Parathyroid adenoma (tissue), 2 donors: ENCODE data around the gene DTX4.

Experiments used
- H2AFZ ChIP-seq: fragments of 300-600 bp; sonication (generic); one replicate; pipeline ENCODE4 v1.7.0; 2017; ENCODE audit warnings: antibody characterized with exemption, mild to moderate bottlenecking
- H3K27ac ChIP-seq: fragments of 300-600 bp; sonication (generic); one replicate; pipeline ENCODE4 v1.7.0; 2017
- H3K27me3 ChIP-seq: fragments of 300-600 bp; sonication (generic); one replicate; pipeline ENCODE4 v1.7.0; 2017; ENCODE audit warnings: low read length; ENCODE audit not compliant: control insufficient read depth, insufficient read depth
- H3K36me3 ChIP-seq: fragments of 300-600 bp; sonication (generic); one replicate; pipeline ENCODE4 v1.7.0; 2017; ENCODE audit warnings: low read length; ENCODE audit not compliant: control insufficient read depth, insufficient read depth
- H3K4me1 ChIP-seq: fragments of 300-600 bp; sonication (generic); one replicate; pipeline ENCODE4 v1.7.0; 2017; ENCODE audit warnings: control low read depth
- H3K4me2 ChIP-seq: fragments of 300-600 bp; sonication (generic); one replicate; pipeline ENCODE4 v1.7.0; 2017; ENCODE audit warnings: low read length
- H3K4me3 ChIP-seq: fragments of 300-600 bp; sonication (generic); one replicate; pipeline ENCODE4 v1.7.0; 2017; ENCODE audit warnings: low read depth, low read length
- H3K79me2 ChIP-seq: fragments of 300-600 bp; sonication (generic); one replicate; pipeline ENCODE4 v1.7.0; 2017; ENCODE audit warnings: control low read depth
- H3K9ac ChIP-seq: fragments of 300-600 bp; sonication (generic); one replicate; pipeline ENCODE4 v1.7.0; 2017; ENCODE audit warnings: mild to moderate bottlenecking
- H3K9me3 ChIP-seq: fragments of 300-600 bp; sonication (generic); one replicate; pipeline ENCODE4 v1.7.0; 2017; ENCODE audit warnings: low read length; ENCODE audit not compliant: control insufficient read depth
- TF ChIP-seq, protein P1 (sequence below): fragments of 300-600 bp; sonication (generic); IDR thresholded peaks from one replicate; pipeline ENCODE4 v1.7.0; 2017; ENCODE audit warnings: antibody characterized with exemption, mild to moderate bottlenecking
- donor health status: primary hyperparathyroidism.

The DTX4 gene

DNA sequence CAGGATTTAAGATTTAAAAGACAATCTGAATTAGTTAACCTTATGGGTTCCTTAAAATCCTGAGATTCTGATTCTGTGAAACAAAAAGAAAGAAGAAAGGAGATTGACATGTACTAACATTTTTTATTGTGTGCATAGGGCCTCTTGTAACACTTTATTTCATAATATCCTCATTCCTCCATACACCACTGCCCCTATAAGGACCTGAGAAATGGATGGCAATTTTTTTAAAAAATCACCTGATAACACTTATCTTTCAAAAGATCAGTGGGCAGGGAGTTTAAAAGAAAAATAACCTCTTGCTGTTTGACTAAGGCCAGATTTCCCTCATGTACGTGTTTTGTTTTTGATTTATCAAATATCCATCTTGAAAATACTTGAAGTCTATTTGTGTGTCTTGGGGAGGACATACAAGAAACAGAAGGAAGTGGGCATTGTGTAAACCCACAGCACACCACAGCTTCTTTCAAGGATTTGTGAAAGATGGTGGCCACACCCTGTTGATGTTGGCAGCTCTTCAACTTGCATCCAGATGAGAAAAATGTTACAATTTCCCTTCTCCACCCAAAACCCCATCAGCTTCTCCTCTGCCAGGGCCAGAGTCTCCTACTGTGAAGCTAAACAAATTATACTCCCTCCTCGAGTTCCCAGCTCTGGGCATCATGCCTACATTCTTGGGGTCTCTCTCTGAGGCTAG lies 75.7 kb downstream of the DTX4 start:
- Histone ChIP-seq H3K9me3 (no peaks in the 10 kb centered on the region), H3K4me2 (no peak overlapping the region), H3K4me3 (no peak overlapping the region), H2AFZ (no peak overlapping the region), H3K79me2 (no peaks in the 10 kb centered on the region), H3K36me3 (no peaks in the 10 kb centered on the region), H3K27me3 (no peaks in the 10 kb centered on the region), H3K4me1 (peaks cover 2% of the 10 kb centered on the region), H3K9ac (no peak overlapping the region), H3K27ac (no peak overlapping the region)
- TF ChIP-seq, protein P1, sequence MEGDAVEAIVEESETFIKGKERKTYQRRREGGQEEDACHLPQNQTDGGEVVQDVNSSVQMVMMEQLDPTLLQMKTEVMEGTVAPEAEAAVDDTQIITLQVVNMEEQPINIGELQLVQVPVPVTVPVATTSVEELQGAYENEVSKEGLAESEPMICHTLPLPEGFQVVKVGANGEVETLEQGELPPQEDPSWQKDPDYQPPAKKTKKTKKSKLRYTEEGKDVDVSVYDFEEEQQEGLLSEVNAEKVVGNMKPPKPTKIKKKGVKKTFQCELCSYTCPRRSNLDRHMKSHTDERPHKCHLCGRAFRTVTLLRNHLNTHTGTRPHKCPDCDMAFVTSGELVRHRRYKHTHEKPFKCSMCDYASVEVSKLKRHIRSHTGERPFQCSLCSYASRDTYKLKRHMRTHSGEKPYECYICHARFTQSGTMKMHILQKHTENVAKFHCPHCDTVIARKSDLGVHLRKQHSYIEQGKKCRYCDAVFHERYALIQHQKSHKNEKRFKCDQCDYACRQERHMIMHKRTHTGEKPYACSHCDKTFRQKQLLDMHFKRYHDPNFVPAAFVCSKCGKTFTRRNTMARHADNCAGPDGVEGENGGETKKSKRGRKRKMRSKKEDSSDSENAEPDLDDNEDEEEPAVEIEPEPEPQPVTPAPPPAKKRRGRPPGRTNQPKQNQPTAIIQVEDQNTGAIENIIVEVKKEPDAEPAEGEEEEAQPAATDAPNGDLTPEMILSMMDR = no peak

DNA sequence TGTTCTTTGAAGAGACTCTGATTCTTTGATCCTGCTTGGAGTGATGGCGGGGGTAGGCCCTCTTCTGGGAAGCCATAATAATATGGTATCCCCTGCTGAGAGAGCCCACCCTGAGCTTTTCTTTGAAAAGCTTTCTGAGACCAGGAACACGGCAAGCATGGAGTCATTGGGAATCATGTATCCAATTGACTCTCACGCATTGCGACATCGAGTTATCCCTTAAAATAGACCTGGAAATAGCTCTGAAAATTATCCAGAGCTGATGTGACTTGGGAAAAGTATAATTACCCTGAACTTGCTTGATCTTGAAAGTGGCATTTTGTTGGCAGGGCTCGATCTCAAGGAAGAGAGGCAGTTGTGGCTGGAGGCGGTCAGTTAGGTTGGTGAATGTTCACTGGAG lies 77.6 kb downstream of the DTX4 start:
- H3K79me2 ChIP-seq = no peaks in the 10 kb centered on the region
- no peak overlapping the region for H3K9ac ChIP-seq
- no peak overlapping the region for H2AFZ ChIP-seq
- H3K36me3 ChIP-seq = no peaks in the 10 kb centered on the region
- peaks cover 2% of the 10 kb centered on the region for H3K4me1 ChIP-seq
- H3K9me3 ChIP-seq = no peaks in the 10 kb centered on the region
- no peak overlapping the region for H3K4me3 ChIP-seq
- H3K4me2 ChIP-seq = no peak overlapping the region
- TF ChIP-seq, protein P1 = no peak
- no peaks in the 10 kb centered on the region for H3K27me3 ChIP-seq
- H3K27ac ChIP-seq = no peak overlapping the region

DNA sequence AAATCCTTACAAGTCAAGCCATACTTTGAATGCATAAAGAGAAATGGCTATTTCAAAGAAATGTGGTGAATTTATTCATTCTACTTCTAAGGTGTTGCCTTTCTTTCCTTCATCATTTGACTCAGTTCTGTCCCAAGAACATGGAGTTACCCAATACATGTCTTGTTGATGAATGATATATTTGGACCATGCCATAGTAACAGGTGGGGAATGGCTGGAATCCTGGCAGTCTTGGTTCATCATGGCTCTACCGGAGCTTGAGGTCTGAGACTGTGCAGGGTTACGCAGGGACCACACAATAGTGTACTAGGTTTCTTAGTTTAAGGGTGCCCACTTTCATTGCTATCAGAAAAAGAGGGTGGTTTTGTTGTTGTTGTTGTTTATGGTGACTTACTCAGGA lies 81.1 kb downstream of the DTX4 start:
- TF ChIP-seq, protein P1 = no peak
- H3K27me3 ChIP-seq = no peaks in the 10 kb centered on the region

DNA sequence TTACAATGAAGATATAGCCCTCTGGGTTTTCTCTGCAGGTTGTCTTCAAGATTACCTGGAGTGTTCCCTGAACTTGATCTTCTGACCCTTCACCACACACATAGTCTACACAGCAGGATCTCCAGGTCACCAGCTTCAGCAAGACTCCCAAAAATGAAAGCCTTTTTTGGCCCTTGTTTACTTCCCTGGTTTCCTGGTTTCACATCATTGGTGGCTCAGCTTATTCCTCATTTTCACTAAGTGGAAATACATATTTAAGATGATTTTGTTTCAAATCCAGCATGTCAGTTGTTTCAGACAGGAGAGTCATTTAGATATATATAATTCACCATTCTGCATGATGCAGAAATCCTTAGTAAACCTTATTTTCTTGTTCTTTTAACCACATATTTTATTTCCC lies 82.4 kb downstream of the DTX4 start:
- H3K79me2 ChIP-seq = no peaks in the 10 kb centered on the region
- H3K9ac ChIP-seq = no peak overlapping the region
- TF ChIP-seq, protein P1 = no peak
- H3K27me3 ChIP-seq = no peaks in the 10 kb centered on the region
- H3K27ac ChIP-seq = no peak overlapping the region
- no peaks in the 10 kb centered on the region for H3K4me1 ChIP-seq
- no peaks in the 10 kb centered on the region for H3K36me3 ChIP-seq
- no peak overlapping the region for H3K4me2 ChIP-seq
- no peaks in the 10 kb centered on the region for H3K9me3 ChIP-seq
- H2AFZ ChIP-seq = no peak overlapping the region
- H3K4me3 ChIP-seq = no peak overlapping the region

More for the DNA sequence above, 81.1 kb downstream of the DTX4 start:
- H2AFZ ChIP-seq = no peak overlapping the region
- no peaks in the 10 kb centered on the region for H3K9me3 ChIP-seq
- no peak overlapping the region for H3K4me2 ChIP-seq
- no peaks in the 10 kb centered on the region for H3K79me2 ChIP-seq
- H3K36me3 ChIP-seq = no peaks in the 10 kb centered on the region
- H3K4me3 ChIP-seq = no peak overlapping the region
- H3K9ac ChIP-seq = no peak overlapping the region
- no peaks in the 10 kb centered on the region for H3K4me1 ChIP-seq
- H3K27ac ChIP-seq = no peak overlapping the region

DNA sequence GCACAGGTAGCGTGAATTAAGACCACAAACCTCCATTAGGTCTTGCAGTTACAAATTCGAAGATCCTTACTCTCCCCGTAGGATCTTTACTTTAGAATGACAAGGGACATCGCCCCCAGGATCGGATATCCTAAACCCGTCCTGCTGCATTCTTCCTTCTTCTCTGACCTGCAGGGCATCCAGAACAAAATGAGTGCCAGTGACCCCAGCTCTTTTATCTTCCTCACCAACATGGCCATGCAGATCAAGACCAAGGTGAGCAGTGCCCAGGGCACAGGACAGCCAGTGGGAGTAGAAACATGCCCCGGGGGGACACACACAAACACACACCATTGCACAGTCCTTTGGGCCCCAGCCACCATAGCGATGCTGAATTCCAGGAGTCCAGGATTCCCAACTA lies 83.3 kb downstream of the DTX4 start:
- Histone ChIP-seq H3K27ac (no peak overlapping the region), H2AFZ (no peak overlapping the region), H3K4me3 (no peak overlapping the region), H3K79me2 (no peaks in the 10 kb centered on the region), H3K27me3 (no peaks in the 10 kb centered on the region), H3K4me2 (no peak overlapping the region), H3K4me1 (no peaks in the 10 kb centered on the region), H3K9me3 (no peaks in the 10 kb centered on the region), H3K36me3 (no peaks in the 10 kb centered on the region), H3K9ac (no peak overlapping the region)
- TF ChIP-seq, protein P1 = no peak
